GM13976 (cell line): Measurements from ENCODE around the gene RNF34.

Experiments
- DNase-seq: peaks from one replicate; pipeline ENCODE4 v3.0.0; 2012; ENCODE audit warnings: low spot score
- in situ Hi-C: fragments of 300-500 bp; cut with MboI; formaldehyde crosslinking; loops from one replicate; pipeline ENCODE4 v1.12.0; 2022; ENCODE audit warnings: low sequenced_read_pairs, mixed read lengths, inconsistent platforms; ENCODE audit not compliant: unreplicated experiment
- TF ChIP-seq, protein P1 (sequence below): IDR thresholded peaks from 2 replicates; pipeline ENCODE4 v1.5.1; 2012; ENCODE audit warnings: borderline replicate concordance, mild to moderate bottlenecking; ENCODE audit not compliant: insufficient read depth; ENCODE audit errors: extremely low read depth, missing control alignments, control extremely low read depth

The RNF34 gene

DNA sequence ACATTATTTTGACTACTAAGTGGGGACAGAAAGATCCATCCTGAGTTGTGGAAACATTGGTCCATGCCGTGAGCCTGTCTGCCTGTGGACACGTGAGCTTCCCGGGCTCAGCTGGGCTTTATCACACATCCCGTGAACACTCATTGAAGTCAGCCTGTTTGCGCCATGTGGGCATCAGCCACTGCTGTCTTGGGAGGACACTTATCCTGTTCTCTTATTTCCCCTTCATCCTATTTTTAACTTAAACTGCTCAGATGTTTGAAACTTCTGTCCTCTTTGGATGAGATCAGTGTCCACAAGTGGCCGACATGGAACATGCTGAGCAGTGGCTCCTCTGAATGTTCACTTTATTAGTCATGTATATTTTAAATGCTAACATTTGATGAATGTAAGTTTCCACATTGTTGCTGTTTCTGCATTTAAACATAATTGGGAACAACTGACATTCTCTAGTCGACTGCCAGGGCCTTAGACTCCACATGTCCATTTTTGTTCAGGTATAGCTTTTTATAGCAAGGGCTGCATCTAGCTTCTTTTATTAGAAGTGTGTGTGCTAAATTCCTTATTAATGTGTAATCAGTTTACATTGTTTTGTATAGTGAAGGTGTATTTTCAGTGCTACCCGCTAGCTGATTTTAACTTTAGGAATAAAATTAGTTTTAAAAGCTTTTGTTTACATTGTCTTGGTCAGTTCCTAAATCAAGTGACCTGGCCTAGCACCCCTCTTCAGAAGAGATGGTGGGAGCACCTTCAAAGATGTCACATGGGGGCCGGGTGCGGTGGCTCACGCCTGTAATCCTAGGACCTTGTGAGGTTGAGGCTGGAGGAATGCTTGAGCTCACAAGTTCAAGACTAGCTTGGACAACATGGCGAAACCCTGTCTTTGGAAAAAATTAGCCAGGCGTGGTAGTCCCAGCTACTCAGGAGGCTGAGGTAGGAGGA is 24.0 kb downstream of the RNF34 start:
- TF ChIP-seq, protein P1, sequence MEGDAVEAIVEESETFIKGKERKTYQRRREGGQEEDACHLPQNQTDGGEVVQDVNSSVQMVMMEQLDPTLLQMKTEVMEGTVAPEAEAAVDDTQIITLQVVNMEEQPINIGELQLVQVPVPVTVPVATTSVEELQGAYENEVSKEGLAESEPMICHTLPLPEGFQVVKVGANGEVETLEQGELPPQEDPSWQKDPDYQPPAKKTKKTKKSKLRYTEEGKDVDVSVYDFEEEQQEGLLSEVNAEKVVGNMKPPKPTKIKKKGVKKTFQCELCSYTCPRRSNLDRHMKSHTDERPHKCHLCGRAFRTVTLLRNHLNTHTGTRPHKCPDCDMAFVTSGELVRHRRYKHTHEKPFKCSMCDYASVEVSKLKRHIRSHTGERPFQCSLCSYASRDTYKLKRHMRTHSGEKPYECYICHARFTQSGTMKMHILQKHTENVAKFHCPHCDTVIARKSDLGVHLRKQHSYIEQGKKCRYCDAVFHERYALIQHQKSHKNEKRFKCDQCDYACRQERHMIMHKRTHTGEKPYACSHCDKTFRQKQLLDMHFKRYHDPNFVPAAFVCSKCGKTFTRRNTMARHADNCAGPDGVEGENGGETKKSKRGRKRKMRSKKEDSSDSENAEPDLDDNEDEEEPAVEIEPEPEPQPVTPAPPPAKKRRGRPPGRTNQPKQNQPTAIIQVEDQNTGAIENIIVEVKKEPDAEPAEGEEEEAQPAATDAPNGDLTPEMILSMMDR = no peak
- in situ Hi-C loops = no loop called here
- no peak for DNase-seq

DNA sequence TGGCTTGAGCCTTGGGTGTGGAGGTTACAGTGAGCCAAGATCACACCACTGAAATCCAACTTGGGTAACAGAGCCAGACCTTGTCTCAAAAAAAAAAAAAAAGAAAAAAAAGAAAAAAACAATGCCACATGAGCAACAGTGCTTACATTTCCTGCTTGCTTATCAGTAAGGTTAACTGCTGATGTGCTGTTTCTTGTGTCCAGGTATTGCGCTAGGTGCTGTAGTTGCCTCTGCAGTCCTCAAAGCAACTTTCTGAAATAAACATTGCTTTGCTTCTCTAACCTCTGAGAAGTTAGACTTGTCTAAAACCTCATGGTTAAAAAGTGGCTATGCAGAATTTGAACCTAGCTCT is 24.7 kb downstream of the RNF34 start:
- no peak for DNase-seq
- in situ Hi-C loops = no loop called here
- TF ChIP-seq, protein P1 = no peak

DNA sequence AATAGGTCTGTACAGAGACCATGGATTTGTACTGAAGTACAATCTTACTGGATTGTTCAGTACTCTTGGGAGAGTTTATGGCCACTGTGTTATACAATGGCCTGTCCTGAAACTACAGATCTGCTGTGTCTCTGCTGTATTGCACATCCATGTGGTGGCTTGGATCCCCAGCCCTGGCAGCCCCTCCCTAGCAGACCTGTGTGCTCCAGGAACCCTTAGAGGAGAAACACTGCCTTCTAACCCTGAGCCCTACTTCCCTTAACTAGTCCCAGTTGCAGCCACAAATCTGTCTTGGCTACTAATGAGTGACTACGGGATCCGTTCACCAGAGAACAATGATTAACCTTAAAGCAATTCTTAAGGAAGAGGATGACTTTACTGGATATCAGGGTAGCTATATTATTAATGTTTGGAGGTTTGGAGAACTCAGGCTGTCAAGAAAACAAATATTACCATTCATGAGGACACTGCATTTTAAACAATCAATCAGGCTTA is 27.7 kb downstream of the RNF34 start:
- TF ChIP-seq, protein P1 = no peak
- DNase-seq = no peak
- in situ Hi-C loops = loop anchor here (25.0 kb wide), 1 partner anchor 90 kb away; no protein-coding TSS in a partner anchor

DNA sequence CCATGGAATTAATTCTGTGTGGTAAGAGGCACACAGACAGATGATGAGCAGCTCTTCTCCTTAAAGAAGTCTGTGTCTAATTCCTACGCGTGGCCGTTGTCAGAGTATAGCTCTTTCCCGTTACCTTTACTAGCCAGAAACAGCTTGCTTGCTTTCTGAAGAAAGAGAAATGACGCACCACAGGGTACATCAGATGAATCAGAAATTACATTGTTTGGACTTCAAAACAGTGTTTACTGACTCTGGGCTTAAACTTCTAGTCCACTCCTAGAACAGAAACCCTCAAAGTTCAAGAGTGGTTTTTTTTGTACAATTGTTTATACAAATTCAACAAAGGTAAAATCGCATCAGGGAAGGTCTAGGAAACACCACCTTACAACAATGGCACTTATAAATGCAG is 29.0 kb downstream of the RNF34 start:
- in situ Hi-C loops = loop anchor here (25.0 kb wide), 1 partner anchor 92 kb away; no protein-coding TSS in a partner anchor
- TF ChIP-seq, protein P1 = no peak
- no peak for DNase-seq

DNA sequence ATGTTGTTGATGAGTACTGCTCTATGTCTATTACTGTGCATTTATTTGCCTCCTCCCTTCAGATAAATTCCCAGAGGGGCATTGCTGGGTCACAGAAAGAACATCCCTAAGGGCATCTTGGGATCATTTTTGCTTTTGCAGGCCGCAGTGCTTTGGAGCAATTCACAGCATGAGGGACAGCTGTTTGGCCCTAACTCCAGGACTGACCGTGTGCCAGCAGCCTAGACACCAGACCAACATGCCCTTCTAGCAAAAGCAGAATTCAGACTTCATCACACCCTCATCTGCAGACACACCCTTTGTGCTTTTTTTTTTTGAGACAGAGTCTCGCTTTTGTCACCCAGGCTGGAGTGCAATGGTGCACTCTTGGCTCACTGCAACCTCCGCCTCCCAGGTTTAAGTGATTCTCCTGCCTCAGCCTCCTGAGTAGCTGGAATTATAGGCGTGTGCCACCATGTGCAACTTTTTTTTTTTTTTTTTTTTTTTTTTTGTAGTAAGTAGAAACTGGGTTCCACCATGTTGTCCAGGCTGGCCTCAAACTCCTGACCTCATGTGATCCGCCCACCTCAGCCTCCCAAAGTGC is 31.0 kb downstream of the RNF34 start:
- TF ChIP-seq, protein P1 = no peak
- DNase-seq = no peak
- in situ Hi-C loops = loop anchor here (25.0 kb wide), 1 partner anchor 94 kb away; no protein-coding TSS in a partner anchor

DNA sequence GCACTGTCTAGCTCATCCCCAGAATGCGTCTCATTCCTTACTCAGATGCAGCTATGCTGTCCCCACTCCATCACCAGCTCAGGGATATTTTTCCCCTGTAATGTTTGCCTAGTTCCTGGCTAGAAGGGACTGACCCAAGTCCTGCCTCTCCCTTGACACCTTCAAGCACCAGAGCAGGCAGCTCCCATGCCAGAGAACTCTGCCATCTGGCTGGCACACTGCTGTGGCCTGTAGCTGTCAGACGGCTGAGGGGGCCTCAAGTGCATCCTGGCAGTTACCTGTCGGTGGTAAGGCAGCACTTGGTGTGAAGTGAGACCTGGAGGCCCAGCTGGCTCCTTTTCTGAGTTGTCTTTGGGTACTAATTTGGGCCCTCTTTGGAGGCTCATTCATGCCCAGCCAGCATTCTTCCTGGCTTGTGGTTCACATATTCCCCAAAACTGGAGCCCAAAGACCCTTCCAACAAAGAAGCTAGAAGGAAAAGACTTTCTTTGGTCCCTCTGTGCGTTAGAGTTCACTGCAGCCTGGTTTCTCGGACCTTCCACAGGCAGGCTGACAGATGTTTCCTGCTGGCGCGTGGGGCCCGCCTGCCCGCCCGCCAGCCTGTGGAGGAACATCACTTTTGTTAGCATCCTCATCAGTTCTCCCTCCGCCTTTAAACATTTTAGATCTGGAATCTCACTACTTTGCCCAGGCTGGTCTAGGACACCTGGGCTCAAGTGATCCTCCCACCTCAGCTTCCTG is 33.0 kb downstream of the RNF34 start:
- TF ChIP-seq, protein P1 = no peak
- in situ Hi-C loops = loop anchor here (25.0 kb wide), 1 partner anchor 96 kb away; no protein-coding TSS in a partner anchor
- DNase-seq = no peak
